Midbrain (tissue), 1 donor: ENCODE results near the gene NUP205.
"Not testable (repeated sequence)": the region's sequence is repeated elsewhere in the genome, so short reads cannot be mapped to it uniquely, and the experiment has no call there.

Experiments used
- DNase-seq: peaks from one replicate; lab custom pipeline; 2025; lab: John Stamatoyannopoulos, UW

NUP205 gene

DNA sequence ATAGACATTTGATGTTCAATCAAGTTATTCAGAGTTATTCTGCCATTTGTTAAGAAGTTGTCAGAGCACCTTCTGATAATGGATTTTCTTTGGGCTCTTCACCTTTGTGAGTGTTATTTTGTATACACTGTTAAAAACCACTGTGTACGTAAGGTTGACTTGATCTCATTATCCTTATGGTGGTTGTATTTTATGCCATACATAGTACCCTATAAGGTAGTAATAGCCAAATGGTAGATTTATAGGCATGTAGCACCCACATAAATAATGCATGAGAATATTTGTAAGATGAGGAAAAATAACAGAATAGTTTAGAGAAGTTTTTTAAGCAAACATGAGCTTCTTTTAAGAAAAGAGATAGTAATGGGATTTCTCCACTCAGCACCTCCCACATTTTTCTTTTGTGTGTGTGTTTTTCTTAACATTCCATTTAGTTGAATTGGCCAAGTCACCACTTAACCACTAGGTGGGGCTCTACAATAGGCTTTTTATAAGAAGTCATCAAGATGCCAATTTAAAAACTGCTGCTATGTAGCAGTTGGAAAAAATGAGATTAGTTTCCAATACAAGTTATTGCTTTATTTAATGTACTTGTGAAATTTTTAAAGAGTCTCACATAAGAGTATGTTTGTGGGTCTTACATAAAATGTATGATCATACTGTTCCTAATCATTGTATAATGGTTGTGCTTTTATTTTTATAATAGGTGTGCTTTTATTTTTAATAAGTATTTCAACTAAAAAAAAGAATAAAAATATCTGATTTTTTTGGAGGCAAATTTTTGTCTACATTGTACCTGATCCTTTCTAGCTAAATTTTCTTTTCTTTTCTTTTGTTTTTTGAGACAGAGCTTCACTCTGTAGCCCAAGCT is 63.5 kb downstream of the NUP205 start:
- peak; percentile 83 for DNase-seq

DNA sequence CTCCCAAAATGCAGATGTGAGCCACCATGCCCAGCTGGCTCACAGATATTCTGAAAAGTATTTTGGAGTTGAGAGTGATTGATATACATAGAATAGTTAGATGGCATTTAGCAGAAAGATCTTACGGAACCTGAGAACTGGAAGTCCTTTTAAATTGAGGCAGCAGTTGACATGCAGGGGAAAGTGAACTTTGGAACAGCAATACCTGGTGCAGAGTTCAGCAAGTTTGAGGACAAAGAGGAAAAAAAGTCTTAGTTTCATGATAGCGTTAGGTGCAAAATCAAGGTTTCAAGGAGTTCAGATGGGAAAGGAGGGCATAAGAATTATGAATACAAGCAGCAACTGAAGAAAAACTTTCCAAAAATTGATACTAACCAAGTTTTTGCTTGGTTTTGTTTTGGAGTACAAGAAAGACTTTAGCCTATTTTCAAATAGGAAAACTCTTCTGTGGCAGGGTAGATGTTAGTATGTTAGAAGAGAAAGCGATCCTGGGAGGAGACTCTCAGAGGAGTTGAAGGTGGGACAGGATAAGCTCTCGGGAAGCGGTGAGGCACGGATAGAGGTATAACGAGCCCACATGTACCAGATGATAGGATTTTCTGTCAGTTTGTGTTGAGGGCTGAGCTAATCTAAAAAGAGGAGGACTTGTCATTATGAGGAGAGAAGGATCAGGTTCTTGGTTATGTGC is 76.6 kb downstream of the NUP205 start:
- DNase-seq = no peak

DNA sequence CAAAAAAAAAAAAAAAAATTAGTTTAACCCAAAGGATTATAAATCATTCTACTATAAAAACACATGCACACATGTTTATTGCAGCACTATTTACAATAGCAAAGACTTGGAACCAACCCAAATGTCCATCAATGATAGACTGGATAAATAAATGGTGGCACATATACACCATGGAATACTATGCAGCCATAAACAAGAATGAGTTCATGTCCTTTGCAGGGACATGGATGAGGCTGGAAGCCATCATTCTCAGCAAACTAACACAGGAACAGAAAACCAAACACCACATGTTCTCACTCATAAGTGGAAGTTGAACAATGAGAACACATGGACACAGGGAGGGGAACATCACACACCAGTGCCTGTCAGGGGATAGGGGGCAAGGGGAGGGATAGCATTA is 82.0 kb downstream of the NUP205 start:
- not testable (repeated sequence) for DNase-seq

DNA sequence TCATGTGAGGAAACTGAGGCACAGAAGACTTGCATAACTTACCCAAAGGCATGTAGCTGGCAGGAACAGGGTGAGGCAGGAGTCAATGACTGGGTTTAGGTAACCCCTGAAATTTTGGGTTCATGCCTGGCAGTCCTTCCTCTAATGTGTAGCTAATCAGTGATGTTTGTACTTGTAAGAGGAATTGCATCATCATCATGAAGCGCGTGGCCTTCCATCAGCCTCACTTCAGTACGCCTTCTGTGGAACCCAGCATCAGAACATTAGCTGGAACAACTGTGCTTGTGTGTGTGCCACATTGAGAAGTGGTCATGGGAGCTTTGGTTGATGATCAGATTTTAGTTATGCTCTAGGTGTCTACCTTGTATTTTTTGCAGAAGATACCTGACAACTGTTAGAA is 86.4 kb downstream of the NUP205 start:
- no peak for DNase-seq

DNA sequence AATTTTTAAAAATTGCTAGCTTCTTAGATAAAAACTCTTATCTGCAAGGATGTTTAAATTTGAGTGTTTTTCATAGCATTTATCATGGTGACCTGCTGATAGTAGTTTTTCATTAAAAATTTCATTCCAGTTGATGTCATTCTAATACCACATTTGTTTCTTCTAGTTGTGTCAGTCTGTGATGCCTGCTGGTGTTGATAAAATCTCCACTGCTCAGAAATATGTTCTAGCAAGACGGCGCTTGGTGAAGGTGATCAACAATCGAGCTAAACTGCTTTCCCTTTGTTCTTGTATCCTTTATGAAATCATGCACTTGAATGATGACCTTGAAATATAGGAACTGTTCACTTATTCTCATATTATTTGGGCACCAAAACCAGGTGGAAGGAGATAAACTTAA is 87.0 kb downstream of the NUP205 start:
- DNase-seq = no peak

GRCh38 chr7:135645296-135645904 is 87.7 kb downstream of the NUP205 start:
- DNase-seq = peak; percentile 49

- no peak for DNase-seq
These were observed 90.0 kb downstream of the NUP205 start for GRCh38 chr7:135647755-135648154.

DNA sequence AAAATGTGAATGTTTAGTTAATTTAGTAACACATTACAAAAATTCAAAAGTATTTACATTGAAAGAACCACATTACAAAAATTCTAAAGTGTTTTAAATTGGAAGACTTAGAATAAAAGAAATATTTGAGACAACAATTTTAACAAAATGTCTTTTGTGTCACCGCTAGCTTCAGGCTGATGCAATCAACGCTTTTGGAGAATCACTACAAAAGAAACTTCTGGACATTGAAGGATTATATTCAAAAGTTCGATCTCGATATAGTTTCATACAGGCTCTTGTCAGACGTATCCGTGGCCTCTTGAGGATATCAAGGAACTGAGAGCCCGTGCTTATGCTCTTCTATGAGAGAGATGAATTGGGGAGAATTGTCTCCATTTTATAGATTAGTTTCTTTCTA is 90.5 kb downstream of the NUP205 start:
- no peak for DNase-seq

DNA sequence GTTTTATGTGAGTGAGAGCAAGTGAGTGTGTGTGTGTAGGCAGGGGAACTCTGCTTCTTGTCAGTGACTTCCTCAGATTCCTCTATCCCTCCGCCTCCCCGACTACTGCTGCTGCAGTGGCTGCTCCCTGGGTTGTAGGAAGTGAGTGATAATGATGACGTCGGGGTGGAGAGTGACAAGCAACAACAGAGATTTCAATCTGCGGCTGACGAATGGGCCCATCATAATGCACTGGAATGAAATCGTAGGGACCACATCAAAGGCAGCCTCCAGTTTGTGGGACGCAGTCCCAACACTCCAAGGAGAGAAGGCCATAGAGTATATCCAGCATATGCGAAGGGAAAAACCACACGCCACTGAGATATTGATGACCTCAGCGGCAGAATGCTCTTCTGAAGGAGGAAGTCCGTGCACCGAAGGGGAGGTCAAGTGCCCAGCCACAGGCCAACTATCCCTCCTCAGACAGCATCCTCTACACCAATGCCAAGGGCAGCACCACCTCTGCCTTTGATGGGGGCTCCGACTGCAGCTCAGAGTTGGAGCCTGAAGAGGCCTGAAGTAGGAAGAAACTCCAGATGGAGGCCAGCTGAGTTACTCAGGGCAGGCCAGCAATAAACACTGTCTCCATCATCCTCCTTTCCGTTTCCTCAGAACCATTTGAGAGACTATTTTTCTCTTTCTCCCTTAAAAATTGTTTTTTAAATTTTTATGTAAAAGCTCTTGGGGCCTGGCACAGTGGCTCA is 93.3 kb downstream of the NUP205 start:
- DNase-seq = no peak

DNA sequence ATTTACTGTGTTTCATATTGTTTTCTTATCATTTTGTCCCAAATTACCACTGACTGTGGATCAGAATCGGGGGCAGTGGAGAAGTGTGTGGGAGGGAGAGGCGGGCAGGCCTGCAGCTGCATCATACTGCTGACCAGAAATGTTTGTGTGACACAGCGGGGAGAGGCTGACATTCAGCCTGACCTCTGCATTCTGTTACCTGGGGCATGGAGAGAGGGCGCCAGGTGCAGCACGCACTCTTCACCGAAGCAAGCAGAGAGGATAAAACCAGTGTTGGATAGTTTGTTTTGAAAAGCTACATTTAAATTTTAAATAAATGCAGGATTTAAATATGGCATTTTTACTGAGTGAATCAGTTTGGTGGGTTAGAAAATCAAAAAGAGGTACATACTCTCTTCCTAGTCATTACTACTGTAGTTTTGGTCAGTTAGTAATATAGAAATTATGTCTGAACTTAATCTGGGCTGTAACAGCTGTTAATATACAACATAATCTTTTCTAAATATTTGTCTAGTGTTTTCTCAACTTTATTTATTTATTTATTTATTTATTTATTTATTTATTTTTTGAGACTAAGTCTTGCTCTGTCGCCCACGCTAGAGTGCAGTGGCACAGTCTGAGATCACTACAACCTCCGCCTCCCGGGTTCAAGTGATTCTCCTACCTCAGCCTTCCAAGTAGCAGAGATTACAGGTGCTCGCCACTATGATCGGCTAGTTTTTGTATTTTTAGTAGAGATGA is 95.8 kb downstream of the NUP205 start:
- DNase-seq = no peak

GRCh38 chr7:135658564-135658963 is 100.8 kb downstream of the NUP205 start:
- no peak for DNase-seq

DNA sequence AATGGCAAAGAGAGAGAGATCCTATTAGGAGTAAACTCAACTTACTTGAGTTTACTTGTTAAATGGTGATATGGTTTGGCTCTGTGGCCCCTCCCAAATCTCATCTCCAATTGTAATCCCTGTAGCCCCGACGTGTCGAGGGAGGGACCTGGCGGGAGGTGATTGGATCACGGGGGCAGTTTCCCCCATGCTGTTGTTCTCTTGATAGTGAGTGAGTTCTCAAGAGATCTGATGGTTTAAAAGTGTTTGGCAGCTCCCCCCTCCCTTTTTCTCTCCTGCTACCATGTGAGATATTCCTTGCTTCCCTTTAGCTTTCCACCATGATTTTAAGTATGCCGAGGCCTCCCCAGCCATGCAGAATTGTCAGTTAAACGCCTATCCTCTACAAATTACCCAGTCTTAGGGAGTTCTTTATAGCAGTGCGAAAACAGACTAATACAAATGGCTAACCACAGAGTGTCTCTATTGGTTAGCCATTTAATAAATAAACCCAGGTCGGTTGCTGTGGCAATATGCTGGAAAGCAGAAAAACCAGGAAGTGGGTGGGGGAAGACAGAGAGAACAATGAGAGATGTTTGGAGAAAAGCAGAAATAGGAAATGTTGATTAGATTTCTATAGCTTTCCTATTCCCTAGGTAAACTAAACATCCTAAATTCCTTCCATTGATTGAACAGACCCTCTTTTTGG is 101.6 kb downstream of the NUP205 start:
- no peak for DNase-seq

DNA sequence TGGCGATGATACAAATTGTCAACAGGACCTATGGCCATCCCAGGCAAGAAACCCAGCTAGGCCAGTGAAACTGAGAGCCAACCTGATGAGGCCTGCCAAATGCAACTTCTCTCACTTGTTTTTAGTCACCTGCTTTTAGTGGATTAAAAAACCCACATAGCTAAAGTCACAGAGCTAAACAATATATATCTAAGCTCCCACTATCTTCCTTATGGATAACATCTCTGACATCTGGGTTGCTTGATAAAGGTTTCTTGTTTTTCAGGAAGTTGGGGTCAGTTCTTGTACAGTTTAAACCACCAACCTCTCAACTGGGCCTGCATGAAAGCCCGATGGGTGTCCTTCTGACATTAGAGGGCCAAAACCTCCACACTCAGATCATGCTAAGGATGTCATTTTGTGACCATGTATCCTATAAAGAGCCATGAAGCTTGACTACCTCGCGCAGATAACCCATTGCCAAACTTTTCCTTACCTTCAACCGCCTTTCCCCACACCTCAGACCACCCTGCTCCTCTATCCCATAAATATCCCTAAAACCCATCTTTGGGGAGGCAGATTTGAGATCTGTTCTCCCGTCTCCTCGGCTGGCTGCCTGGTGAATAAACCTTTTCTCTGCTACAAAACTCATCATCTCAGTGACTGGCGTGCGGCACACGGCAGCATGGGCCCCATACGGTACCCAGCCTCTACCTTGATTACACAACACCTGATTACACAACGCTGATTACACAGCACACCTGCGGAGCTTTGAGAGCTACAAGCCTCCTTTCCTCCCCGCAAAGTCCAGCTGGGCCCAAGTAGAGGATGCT is 103.8 kb downstream of the NUP205 start:
- no peak for DNase-seq

DNA sequence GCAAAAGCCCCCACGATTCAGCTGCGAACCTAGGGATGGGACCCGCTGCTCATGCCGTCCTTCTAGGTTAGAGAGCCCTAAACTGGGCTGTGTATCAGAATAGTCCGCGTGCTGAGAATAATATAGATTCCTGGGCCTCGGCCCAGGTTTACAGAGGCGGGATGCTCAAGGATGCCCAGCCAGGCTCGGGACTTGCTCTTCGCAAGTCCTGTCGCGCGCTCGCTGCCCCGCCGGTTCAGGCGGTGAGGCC is 104.3 kb downstream of the NUP205 start:
- DNase-seq = no peak

DNA sequence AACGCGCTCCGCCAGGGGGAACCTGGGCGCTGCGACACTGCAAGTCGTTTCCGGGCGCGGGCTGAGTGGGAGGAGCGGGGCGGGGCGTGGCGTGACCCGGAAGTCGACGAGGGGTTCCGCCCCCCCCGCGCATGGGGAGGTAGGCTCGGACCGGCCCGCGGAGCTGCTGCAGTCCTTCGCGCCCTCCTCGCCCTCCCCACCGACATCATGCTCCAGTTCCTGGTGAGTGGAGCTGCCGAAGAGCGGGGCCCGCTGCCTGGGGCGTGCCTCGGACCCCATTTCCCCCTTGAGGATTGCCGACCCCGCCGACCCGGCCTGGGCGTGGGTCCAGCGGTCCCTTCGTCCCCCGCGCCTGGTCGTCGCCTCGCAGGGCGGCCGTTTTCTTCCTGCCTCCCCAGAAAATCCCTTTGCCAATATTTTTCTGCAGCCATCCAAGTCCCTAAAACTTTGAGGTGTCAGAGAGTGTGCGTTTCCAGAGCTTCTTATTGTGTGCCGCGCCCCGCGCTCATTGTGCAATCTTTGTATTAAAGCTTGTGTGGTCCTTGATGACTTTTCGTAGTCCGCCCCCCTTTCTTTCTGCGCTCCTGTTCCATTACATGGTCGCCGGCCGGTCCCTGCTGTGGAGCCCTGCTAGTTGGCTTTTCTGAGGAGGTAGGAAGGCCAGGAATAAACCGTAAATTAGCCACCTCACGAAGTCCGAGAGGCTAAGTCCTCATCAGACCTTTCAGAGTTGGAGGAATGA is 104.8 kb downstream of the NUP205 start, which contains the start of gene STMP1:
STMP1 (plus strand) TSS at position 142 of the 742 bp plus-strand sequence.
- DNase-seq = peak; percentile 95

DNA sequence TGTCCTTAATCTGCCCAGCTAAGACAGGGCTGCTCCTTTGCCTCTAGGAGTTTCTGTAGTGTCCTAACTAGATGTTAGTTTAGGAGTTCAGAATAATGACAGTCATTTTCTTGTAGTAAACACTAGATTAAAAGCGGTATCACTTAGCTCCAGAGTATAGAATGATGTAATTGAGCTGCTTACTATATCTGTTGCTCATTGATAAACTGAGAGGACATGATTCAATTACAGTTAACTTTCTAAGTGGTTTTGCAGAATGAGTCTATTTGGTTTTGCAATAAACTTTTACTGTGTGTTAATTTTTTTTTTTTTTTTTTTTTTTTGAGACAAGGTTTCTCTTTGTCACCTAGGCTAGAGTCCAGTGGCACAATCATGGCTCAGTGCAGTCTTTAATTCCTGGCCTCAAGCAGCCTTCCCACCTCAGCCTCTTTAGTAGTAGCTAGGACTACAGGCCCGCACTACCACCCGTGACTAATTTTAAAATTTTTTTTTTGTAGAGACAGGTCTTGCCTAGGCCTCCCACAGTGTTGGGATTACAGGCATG is 106.4 kb downstream of the NUP205 start:
- DNase-seq = no peak

DNA sequence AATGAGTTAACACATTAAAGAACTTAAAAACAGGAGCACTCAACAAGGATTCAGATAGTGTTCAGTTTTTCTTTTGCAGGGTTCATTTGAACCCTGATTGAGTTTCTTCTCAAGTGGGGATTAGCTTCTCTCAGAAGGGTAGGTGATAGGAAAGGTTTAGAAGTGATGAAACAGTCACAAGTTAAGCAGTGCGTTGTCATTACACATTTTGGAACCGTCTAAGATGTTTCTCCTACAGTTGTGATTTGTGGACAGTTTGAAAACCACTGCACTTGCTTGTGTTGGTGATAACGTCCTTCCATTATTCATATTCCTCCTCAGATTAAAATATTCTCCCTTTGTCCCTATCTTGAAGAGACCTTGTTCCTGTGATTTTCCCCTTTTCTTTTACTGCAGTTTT is 107.3 kb downstream of the NUP205 start:
- no peak for DNase-seq

- no peak for DNase-seq
These were observed 108.4 kb downstream of the NUP205 start for GRCh38 chr7:135666156-135666555.

- DNase-seq = no peak
These were observed 109.1 kb downstream of the NUP205 start for GRCh38 chr7:135666846-135667245.
